ENCODE measurements around the gene KIF16B.

The KIF16B gene

GRCh38 chr20:16394784-16395183 lies 178.5 kb downstream of the KIF16B start:
- DNase-seq: no peak

- no peak for DNase-seq
These were observed 179.4 kb downstream of the KIF16B start for GRCh38 chr20:16393836-16394235.

- no peak for DNase-seq
These were observed 180.0 kb downstream of the KIF16B start for GRCh38 chr20:16393297-16393696.

GRCh38 chr20:16392346-16392745 lies 180.9 kb downstream of the KIF16B start:
- no peak for DNase-seq

- peak; percentile 54 to 83 (median 66) for DNase-seq
These were observed 182.3 kb downstream of the KIF16B start for GRCh38 chr20:16390991-16391390.

- no peak for DNase-seq
These were observed 184.5 kb downstream of the KIF16B start for GRCh38 chr20:16388731-16389130.

GRCh38 chr20:16387666-16388065 lies 185.6 kb downstream of the KIF16B start:
- peak; percentile 62 to 82 (median 72) for DNase-seq

- no peak for DNase-seq
These were observed 187.4 kb downstream of the KIF16B start for GRCh38 chr20:16385891-16386290.

- no peak for DNase-seq
These were observed 187.8 kb downstream of the KIF16B start for GRCh38 chr20:16385462-16385861.

GRCh38 chr20:16381444-16381843 lies 191.8 kb downstream of the KIF16B start:
- DNase-seq: no peak

GRCh38 chr20:16378712-16379370 lies 194.4 kb downstream of the KIF16B start:
- DNase-seq: no peak

GRCh38 chr20:16378122-16378521 lies 195.1 kb downstream of the KIF16B start:
- DNase-seq: no peak

GRCh38 chr20:16369441-16369840 lies 203.8 kb downstream of the KIF16B start:
- DNase-seq: no peak

- DNase-seq: no peak
These were observed 204.5 kb downstream of the KIF16B start for GRCh38 chr20:16368645-16369292.

- peak in 1 of 4 experiments; percentile 6 for DNase-seq
These were observed 205.2 kb downstream of the KIF16B start for GRCh38 chr20:16367948-16368560.

GRCh38 chr20:16366529-16366928 lies 206.7 kb downstream of the KIF16B start:
- no peak for DNase-seq

GRCh38 chr20:16364320-16364687 lies 208.9 kb downstream of the KIF16B start:
- DNase-seq: no peak

- DNase-seq: no peak
These were observed 209.5 kb downstream of the KIF16B start for GRCh38 chr20:16363506-16364319.

- DNase-seq: no peak
These were observed 210.6 kb downstream of the KIF16B start for GRCh38 chr20:16362642-16363041.

GRCh38 chr20:16360668-16361067 lies 212.6 kb downstream of the KIF16B start:
- no peak for DNase-seq

- no peak for DNase-seq
These were observed 219.8 kb downstream of the KIF16B start for GRCh38 chr20:16353417-16353781.

- DNase-seq: no peak
These were observed 220.4 kb downstream of the KIF16B start for GRCh38 chr20:16352751-16353416.

GRCh38 chr20:16352321-16352720 lies 220.9 kb downstream of the KIF16B start:
- DNase-seq: no peak

Measured in suppressor macrophage (primary cell).